ENCODE data around the gene LSS. TPM values are rescaled to one million over a fixed set of nuclear protein-coding genes. Genes with fewer than 3 reads are reported as not detected.

The LSS gene
- total RNA-seq, 4 donors from 2014 or later = 128 to 251 (median 164) TPM

- no peaks in the 10 kb centered on the region for H3K27me3 ChIP-seq
- no peak overlapping the region for H3K4me3 ChIP-seq
- 82% methylated on average over 15 of the region's 16 CpGs for WGBS
- no peak for TF ChIP-seq POLR2A (IDR thresholded peaks at IDR 0.05)
- TF ChIP-seq POLR2AphosphoS5 (IDR thresholded peaks at IDR 0.05) = no peak
- no peak for TF ChIP-seq CTCF (IDR thresholded peaks at IDR 0.05)
- TF ChIP-seq EP300 (IDR thresholded peaks at IDR 0.05) = no peak
- peak; percentile 29 to 40 for DNase-seq (ENCODE audit: low spot score in 2 of 2)
- H3K27ac ChIP-seq = no peak overlapping the region
- no peaks in the 10 kb centered on the region for H3K9me3 ChIP-seq
- peaks cover 22% of the 10 kb centered on the region for H3K4me1 ChIP-seq
- H3K36me3 ChIP-seq = peaks cover 39% of the 10 kb centered on the region
Observed at GRCh38 chr21:46221664-46222435, 6.7 kb downstream of the LSS start.

GRCh38 chr21:46220847-46221246 lies 7.7 kb downstream of the LSS start:
- Histone ChIP-seq H3K27ac (no peak overlapping the region), H3K9me3 (no peaks in the 10 kb centered on the region), H3K4me3 (no peak overlapping the region), H3K36me3 (peaks cover 44% of the 10 kb centered on the region), H3K4me1 (peaks cover 13% of the 10 kb centered on the region), H3K27me3 (no peaks in the 10 kb centered on the region)
- TF ChIP-seq EP300 (IDR thresholded peaks at IDR 0.05) = no peak
- 92% methylated on average over 8 of the region's 8 CpGs for WGBS
- DNase-seq (ENCODE audit: low spot score in 2 of 2) = peak in 1 of 2 donors; percentile 44

- H3K9me3 ChIP-seq = no peaks in the 10 kb centered on the region
- peaks cover 8% of the 10 kb centered on the region for H3K4me1 ChIP-seq
- 95% methylated on average over 13 of the region's 13 CpGs for WGBS
- no peak for TF ChIP-seq EP300 (IDR thresholded peaks at IDR 0.05)
- TF ChIP-seq CTCF (IDR thresholded peaks at IDR 0.05) = no peak
- TF ChIP-seq POLR2A (IDR thresholded peaks at IDR 0.05) = no peak
- no peak for TF ChIP-seq POLR2AphosphoS5 (IDR thresholded peaks at IDR 0.05)
- H3K36me3 ChIP-seq = peaks cover 49% of the 10 kb centered on the region
- no peak overlapping the region for H3K4me3 ChIP-seq
- no peaks in the 10 kb centered on the region for H3K27me3 ChIP-seq
- no peak overlapping the region for H3K27ac ChIP-seq
- DNase-seq (ENCODE audit: low spot score in 2 of 2) = peak; percentile 46 to 54
Observed at GRCh38 chr21:46220275-46220810, 8.2 kb downstream of the LSS start.

- peak; percentile 57 to 60 for DNase-seq (ENCODE audit: low spot score in 2 of 2)
- Histone ChIP-seq H3K4me3 (no peak overlapping the region), H3K27me3 (no peaks in the 10 kb centered on the region), H3K9me3 (no peaks in the 10 kb centered on the region), H3K36me3 (peaks cover 56% of the 10 kb centered on the region), H3K27ac (no peak overlapping the region), H3K4me1 (peaks cover 3% of the 10 kb centered on the region)
- WGBS = 87% methylated on average over 9 of the region's 13 CpGs
- no peak for TF ChIP-seq POLR2AphosphoS5 (IDR thresholded peaks at IDR 0.05)
- no peak for TF ChIP-seq EP300 (IDR thresholded peaks at IDR 0.05)
- no peak for TF ChIP-seq CTCF (IDR thresholded peaks at IDR 0.05)
- no peak for TF ChIP-seq POLR2A (IDR thresholded peaks at IDR 0.05)
Observed at GRCh38 chr21:46219591-46220239, 8.9 kb downstream of the LSS start.

GRCh38 chr21:46218906-46219590 lies 9.5 kb downstream of the LSS start:
- no peaks in the 10 kb centered on the region for H3K27me3 ChIP-seq
- DNase-seq (ENCODE audit: low spot score in 2 of 2) = peak; percentile 50 to 66
- no peak overlapping the region for H3K27ac ChIP-seq
- H3K4me3 ChIP-seq = no peak overlapping the region
- no peak for TF ChIP-seq CTCF (IDR thresholded peaks at IDR 0.05)
- TF ChIP-seq EP300 (IDR thresholded peaks at IDR 0.05) = no peak
- TF ChIP-seq POLR2AphosphoS5 (IDR thresholded peaks at IDR 0.05) = no peak
- TF ChIP-seq POLR2A (IDR thresholded peaks at IDR 0.05) = no peak
- H3K9me3 ChIP-seq = no peaks in the 10 kb centered on the region
- peaks cover 62% of the 10 kb centered on the region for H3K36me3 ChIP-seq
- WGBS = 89% methylated on average over 11 of the region's 16 CpGs
- no peaks in the 10 kb centered on the region for H3K4me1 ChIP-seq
